Neural progenitor cell (in vitro differentiated cells): ENCODE data around the gene DDX17. TPM values are rescaled to one million over a fixed set of nuclear protein-coding genes. Genes with fewer than 3 reads are reported as not detected.
"Not testable (repeated sequence)": the region's sequence is repeated elsewhere in the genome, so short reads cannot be mapped to it uniquely, and the experiment has no call there.

Source experiments
- DNase-seq: peaks from one replicate; pipeline ENCODE4 v3.0.0-alpha.2; 2016; ENCODE audit warnings: low spot score
- H2AFZ ChIP-seq: fragments of 200-600 bp; sonication (generic); replicated peaks from 2 replicates; pipeline ENCODE4 v1.6.1; 2016; ENCODE audit warnings: antibody characterized with exemption
- H3F3A ChIP-seq: fragments of 200-600 bp; sonication (generic); 2 replicates; pipeline ENCODE4 v1.6.1; 2016; ENCODE audit warnings: antibody characterized with exemption, low read depth
- H3K27ac ChIP-seq: fragments of 200-600 bp; sonication (generic); 2 replicates; pipeline ENCODE4 v1.5.1; 2016; ENCODE audit warnings: mild to moderate bottlenecking
- H3K27me3 ChIP-seq: fragments of 200-600 bp; sonication (generic); 2 replicates; pipeline ENCODE4 v1.6.1; 2016; ENCODE audit warnings: mild to moderate bottlenecking, moderate library complexity
- H3K36me3 ChIP-seq: fragments of 200-600 bp; sonication (generic); 2 replicates; pipeline ENCODE4 v1.5.1; 2016
- H3K4me1 ChIP-seq: fragments of 200-600 bp; sonication (generic); 2 replicates; pipeline ENCODE4 v1.6.1; 2016; ENCODE audit warnings: mixed run types
- H3K4me2 ChIP-seq: fragments of 200-600 bp; sonication (generic); 2 replicates; pipeline ENCODE4 v1.6.1; 2016
- H3K4me3 ChIP-seq: fragments of 200-600 bp; sonication (generic); 2 replicates; pipeline ENCODE4 v1.5.1; 2016
- H3K79me2 ChIP-seq: fragments of 200-600 bp; sonication (generic); 2 replicates; pipeline ENCODE4 v1.6.1; 2016; ENCODE audit warnings: low read depth
- H3K9ac ChIP-seq: fragments of 200-600 bp; sonication (generic); 2 replicates; pipeline ENCODE4 v1.6.1; 2016
- H3K9me3 ChIP-seq: fragments of 200-600 bp; sonication (generic); 2 replicates; pipeline ENCODE4 v1.5.1; 2016; ENCODE audit warnings: low read depth
- H4K20me1 ChIP-seq: fragments of 200-600 bp; sonication (generic); 2 replicates; pipeline ENCODE4 v1.6.1; 2016; ENCODE audit warnings: low read depth
- H3K27ac Mint-ChIP-seq: 3 replicates; pipeline ENCODE4 v1.8.0; 2021; ENCODE audit warnings: mixed read lengths
- H3K27me3 Mint-ChIP-seq: 2 replicates; pipeline ENCODE4 v1.8.0; 2022; ENCODE audit warnings: low read depth, mild to moderate bottlenecking, inconsistent platforms, moderate library complexity, mixed read lengths; ENCODE audit not compliant: insufficient read depth
- H3K36me3 Mint-ChIP-seq: 3 replicates; pipeline ENCODE4 v1.8.0; 2021; ENCODE audit warnings: mixed read lengths
- H3K4me1 Mint-ChIP-seq: 3 replicates; pipeline ENCODE4 v1.8.0; 2021; ENCODE audit warnings: mixed read lengths
- H3K4me3 Mint-ChIP-seq: 3 replicates; pipeline ENCODE4 v1.8.0; 2021; ENCODE audit warnings: mild to moderate bottlenecking, moderate library complexity, mixed read lengths
- H3K9me3 Mint-ChIP-seq: 3 replicates; pipeline ENCODE4 v1.8.0; 2020; ENCODE audit warnings: mixed read lengths
- EZH2 ChIP-seq: fragments of 200-600 bp; sonication (generic); IDR thresholded peaks from 2 replicates; pipeline ENCODE4 v1.6.1; 2017; ENCODE audit warnings: antibody characterized with exemption, mild to moderate bottlenecking, moderate library complexity
- EZH2phosphoT487 ChIP-seq: fragments of 200-600 bp; sonication (generic); IDR thresholded peaks from 2 replicates; pipeline ENCODE4 v1.6.1; 2017; ENCODE audit warnings: antibody characterized with exemption
- total RNA-seq: library from RNA; depleted of rRNA; stranded (reverse); fragments of >200 nt; gene quantifications from 2 replicates; pipeline ENCODE4 v1.2.3, GENCODE V29; 2015; ENCODE audit warnings: low replicate concordance
- TF ChIP-seq, protein P1 (sequence below): fragments of 200-600 bp; sonication (generic); IDR thresholded peaks from 2 replicates; pipeline ENCODE4 v1.5.1; 2017; ENCODE audit warnings: antibody characterized with exemption, mild to moderate bottlenecking

DDX17 gene
- total RNA-seq, 1 donor from 2014 or later: 621 TPM

GRCh38 chr22:38474003-38474607 is 32.0 kb downstream of the DDX17 start:
- H3K79me2 ChIP-seq: no peaks in the 10 kb centered on the region
- no peak overlapping the region for H3K27ac Mint-ChIP-seq
- no peaks in the 10 kb centered on the region for H3K36me3 ChIP-seq
- H3K4me1 ChIP-seq: no peaks in the 10 kb centered on the region
- H3K4me1 Mint-ChIP-seq: peaks cover 2% of the 10 kb centered on the region
- H3K4me2 ChIP-seq: no peak overlapping the region
- no peak overlapping the region for H3K4me3 ChIP-seq
- peaks cover 3% of the 10 kb centered on the region for H3K27me3 ChIP-seq
- DNase-seq: no peak
- no peaks in the 10 kb centered on the region for H3K9me3 Mint-ChIP-seq
- H3K27me3 Mint-ChIP-seq: peaks cover 11% of the 10 kb centered on the region
- H3K36me3 Mint-ChIP-seq: no peaks in the 10 kb centered on the region
- TF ChIP-seq EZH2 (no peak), EZH2phosphoT487 (no peak)
- TF ChIP-seq, protein P1, sequence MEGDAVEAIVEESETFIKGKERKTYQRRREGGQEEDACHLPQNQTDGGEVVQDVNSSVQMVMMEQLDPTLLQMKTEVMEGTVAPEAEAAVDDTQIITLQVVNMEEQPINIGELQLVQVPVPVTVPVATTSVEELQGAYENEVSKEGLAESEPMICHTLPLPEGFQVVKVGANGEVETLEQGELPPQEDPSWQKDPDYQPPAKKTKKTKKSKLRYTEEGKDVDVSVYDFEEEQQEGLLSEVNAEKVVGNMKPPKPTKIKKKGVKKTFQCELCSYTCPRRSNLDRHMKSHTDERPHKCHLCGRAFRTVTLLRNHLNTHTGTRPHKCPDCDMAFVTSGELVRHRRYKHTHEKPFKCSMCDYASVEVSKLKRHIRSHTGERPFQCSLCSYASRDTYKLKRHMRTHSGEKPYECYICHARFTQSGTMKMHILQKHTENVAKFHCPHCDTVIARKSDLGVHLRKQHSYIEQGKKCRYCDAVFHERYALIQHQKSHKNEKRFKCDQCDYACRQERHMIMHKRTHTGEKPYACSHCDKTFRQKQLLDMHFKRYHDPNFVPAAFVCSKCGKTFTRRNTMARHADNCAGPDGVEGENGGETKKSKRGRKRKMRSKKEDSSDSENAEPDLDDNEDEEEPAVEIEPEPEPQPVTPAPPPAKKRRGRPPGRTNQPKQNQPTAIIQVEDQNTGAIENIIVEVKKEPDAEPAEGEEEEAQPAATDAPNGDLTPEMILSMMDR: no peak
- H4K20me1 ChIP-seq: no peaks in the 10 kb centered on the region
- no peak overlapping the region for H3K27ac ChIP-seq
- no peaks in the 10 kb centered on the region for H3K9me3 ChIP-seq
- H3K4me3 Mint-ChIP-seq: no peak overlapping the region
- no peak overlapping the region for H3K9ac ChIP-seq
- H2AFZ ChIP-seq: no peak overlapping the region
- H3F3A ChIP-seq: peaks cover 13% of the 10 kb centered on the region

- Mint-ChIP-seq H3K27ac (no peak overlapping the region), H3K27me3 (peaks cover 24% of the 10 kb centered on the region), H3K4me3 (no peak overlapping the region), H3K4me1 (peaks cover 15% of the 10 kb centered on the region), H3K36me3 (no peaks in the 10 kb centered on the region), H3K9me3 (no peaks in the 10 kb centered on the region)
- no peak overlapping the region for H3K4me2 ChIP-seq
- H3K27me3 ChIP-seq: peaks cover 32% of the 10 kb centered on the region
- no peak overlapping the region for H3K9ac ChIP-seq
- peaks cover 10% of the 10 kb centered on the region for H3K4me1 ChIP-seq
- no peaks in the 10 kb centered on the region for H3K36me3 ChIP-seq
- no peaks in the 10 kb centered on the region for H4K20me1 ChIP-seq
- H3F3A ChIP-seq: peaks cover 1% of the 10 kb centered on the region
- no peak overlapping the region for H3K4me3 ChIP-seq
- DNase-seq: no peak
- H3K27ac ChIP-seq: no peak overlapping the region
- no peaks in the 10 kb centered on the region for H3K9me3 ChIP-seq
- H2AFZ ChIP-seq: no peak overlapping the region
- TF ChIP-seq EZH2: no peak
- no peak for TF ChIP-seq EZH2phosphoT487
- no peaks in the 10 kb centered on the region for H3K79me2 ChIP-seq
These were observed 34.9 kb downstream of the DDX17 start for GRCh38 chr22:38471237-38471636.

DNA sequence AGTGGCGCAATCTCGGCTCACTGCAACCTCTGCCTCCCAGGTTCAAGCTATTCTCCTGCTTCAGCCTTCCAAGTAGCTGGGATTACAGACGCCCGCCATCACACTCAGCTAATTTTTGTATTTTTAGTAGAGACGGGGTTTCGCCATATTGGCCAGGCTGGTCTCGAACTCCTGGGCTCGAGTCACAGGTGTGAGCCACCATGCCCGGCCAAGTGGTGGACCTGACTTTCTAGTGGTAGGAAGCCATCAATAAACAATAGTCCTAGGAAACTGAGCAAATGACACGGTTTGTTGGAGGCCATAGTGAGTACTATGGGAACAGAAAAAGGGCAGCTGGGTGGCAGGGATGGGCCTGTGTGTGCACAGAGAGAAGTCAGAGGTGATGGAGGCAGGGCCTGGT is 35.9 kb downstream of the DDX17 start:
- not testable (repeated sequence) for H3K79me2 ChIP-seq, DNase-seq, H3K36me3 ChIP-seq, H3K27ac ChIP-seq, H3K4me2 ChIP-seq, H3K27ac Mint-ChIP-seq, H3K4me1 ChIP-seq, H3K9me3 ChIP-seq, H3K4me3 ChIP-seq, H3K9me3 Mint-ChIP-seq, H4K20me1 ChIP-seq, H3F3A ChIP-seq, H2AFZ ChIP-seq, H3K9ac ChIP-seq, H3K36me3 Mint-ChIP-seq
- Mint-ChIP-seq H3K4me1 (peaks cover 17% of the 10 kb centered on the region), H3K27me3 (peaks cover 29% of the 10 kb centered on the region), H3K4me3 (peak overlapping the region; percentile 35)
- H3K27me3 ChIP-seq: peaks cover 42% of the 10 kb centered on the region

GRCh38 chr22:38469306-38469781 is 36.8 kb downstream of the DDX17 start:
- H3K9me3 ChIP-seq: no peaks in the 10 kb centered on the region
- Mint-ChIP-seq H3K27me3 (peaks cover 33% of the 10 kb centered on the region), H3K27ac (no peak overlapping the region), H3K9me3 (no peaks in the 10 kb centered on the region), H3K4me1 (peaks cover 17% of the 10 kb centered on the region), H3K4me3 (no peak overlapping the region), H3K36me3 (no peaks in the 10 kb centered on the region)
- no peaks in the 10 kb centered on the region for H3K79me2 ChIP-seq
- peaks cover 10% of the 10 kb centered on the region for H3K4me1 ChIP-seq
- no peak overlapping the region for H3K9ac ChIP-seq
- no peak overlapping the region for H3K4me2 ChIP-seq
- H3K36me3 ChIP-seq: no peaks in the 10 kb centered on the region
- no peak for TF ChIP-seq EZH2phosphoT487
- TF ChIP-seq, protein P1: no peak
- no peak overlapping the region for H2AFZ ChIP-seq
- H3K4me3 ChIP-seq: no peak overlapping the region
- DNase-seq: no peak
- peaks cover 46% of the 10 kb centered on the region for H3K27me3 ChIP-seq
- H3K27ac ChIP-seq: no peak overlapping the region
- H3F3A ChIP-seq: peaks cover 4% of the 10 kb centered on the region
- no peaks in the 10 kb centered on the region for H4K20me1 ChIP-seq
